Right lobe of liver (tissue), 4 donors: Measurements from ENCODE around the gene SFI1.

Experiments used
- POLR2A ChIP-seq: fragments of 450-650 bp; IDR thresholded peaks from one replicate; pipeline ENCODE4 v1.6.1; 2017; ENCODE audit warnings: antibody characterized with exemption, mild to moderate bottlenecking
- TF ChIP-seq, protein P1 (sequence below), 4 donors: fragments of 200-600 bp in 3 of 4; fragments of 450-650 bp in 1 of 4; IDR thresholded peaks; one replicate each; pipeline versions ENCODE4 v1.5.1 to v1.8.0; 2016 to 2022; ENCODE audit warnings: antibody characterized with exemption in 4 of 4, mild to moderate bottlenecking in 2 of 4
- donor health status: DM: no; HTN: no; CAD: no.
- donor health status: DM: no; HTN: no; CAD: no.
- donor health status: DM: no; HTN: yes; CAD: no.

DNA sequence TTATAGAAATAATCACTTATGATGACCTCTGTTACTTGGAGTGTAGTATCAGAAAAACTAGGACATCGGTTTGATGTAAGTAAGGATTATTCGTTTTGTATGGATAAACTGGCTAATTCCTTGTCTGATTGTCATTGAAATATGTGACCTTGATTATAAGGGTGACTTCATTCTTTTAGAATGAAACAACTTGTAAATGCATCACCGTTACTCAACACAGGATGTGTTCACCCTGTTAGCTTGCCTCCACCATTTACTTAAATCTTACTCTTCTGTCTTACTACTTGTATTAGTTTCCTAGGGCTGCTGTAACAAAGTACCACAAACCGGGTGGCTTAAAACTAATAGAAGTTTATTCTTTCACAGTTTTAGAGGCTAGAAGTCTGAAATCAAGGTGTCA, 7.9 kb downstream of the SFI1 start:
- TF ChIP-seq, protein P1, sequence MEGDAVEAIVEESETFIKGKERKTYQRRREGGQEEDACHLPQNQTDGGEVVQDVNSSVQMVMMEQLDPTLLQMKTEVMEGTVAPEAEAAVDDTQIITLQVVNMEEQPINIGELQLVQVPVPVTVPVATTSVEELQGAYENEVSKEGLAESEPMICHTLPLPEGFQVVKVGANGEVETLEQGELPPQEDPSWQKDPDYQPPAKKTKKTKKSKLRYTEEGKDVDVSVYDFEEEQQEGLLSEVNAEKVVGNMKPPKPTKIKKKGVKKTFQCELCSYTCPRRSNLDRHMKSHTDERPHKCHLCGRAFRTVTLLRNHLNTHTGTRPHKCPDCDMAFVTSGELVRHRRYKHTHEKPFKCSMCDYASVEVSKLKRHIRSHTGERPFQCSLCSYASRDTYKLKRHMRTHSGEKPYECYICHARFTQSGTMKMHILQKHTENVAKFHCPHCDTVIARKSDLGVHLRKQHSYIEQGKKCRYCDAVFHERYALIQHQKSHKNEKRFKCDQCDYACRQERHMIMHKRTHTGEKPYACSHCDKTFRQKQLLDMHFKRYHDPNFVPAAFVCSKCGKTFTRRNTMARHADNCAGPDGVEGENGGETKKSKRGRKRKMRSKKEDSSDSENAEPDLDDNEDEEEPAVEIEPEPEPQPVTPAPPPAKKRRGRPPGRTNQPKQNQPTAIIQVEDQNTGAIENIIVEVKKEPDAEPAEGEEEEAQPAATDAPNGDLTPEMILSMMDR (IDR thresholded peaks at IDR 0.05): no peak
- TF ChIP-seq POLR2A: no peak
